Chondrocyte (in vitro differentiated cells): ENCODE measurements around the gene RBM20. TPM values are rescaled to one million over a fixed set of nuclear protein-coding genes. Genes with fewer than 3 reads are reported as not detected.

Experiments
- DNase-seq: peaks from one replicate; pipeline ENCODE4 v3.0.0; 2021; ENCODE audit warnings: mixed read lengths, low spot score
- H3K27ac Mint-ChIP-seq: one replicate; pipeline ENCODE4 v1.8.0; 2021; ENCODE audit warnings: mild to moderate bottlenecking, moderate library complexity, mixed read lengths; ENCODE audit not compliant: unreplicated experiment
- H3K27me3 Mint-ChIP-seq: 2 replicates; pipeline ENCODE4 v1.8.0; 2021; ENCODE audit warnings: low read depth, mixed read lengths
- H3K36me3 Mint-ChIP-seq: 2 replicates; pipeline ENCODE4 v1.8.0; 2021; ENCODE audit warnings: low read depth, mixed read lengths
- H3K4me1 Mint-ChIP-seq: 2 replicates; pipeline ENCODE4 v1.8.0; 2021; ENCODE audit warnings: low read depth, mild to moderate bottlenecking, mixed read lengths
- H3K4me3 Mint-ChIP-seq: one replicate; pipeline ENCODE4 v1.8.0; 2021; ENCODE audit warnings: mild to moderate bottlenecking, moderate library complexity, mixed read lengths; ENCODE audit not compliant: unreplicated experiment
- H3K9me3 Mint-ChIP-seq: 2 replicates; pipeline ENCODE4 v1.8.0; 2021; ENCODE audit warnings: low read depth, mixed read lengths
- total RNA-seq: library from RNA; stranded (reverse); gene quantifications from 3 replicates; pipeline ENCODE4 v1.2.1, GENCODE V29; 2021
- TF ChIP-seq, protein P1 (sequence below): fragments of 200-600 bp; sonication (generic); IDR thresholded peaks from 2 replicates; pipeline ENCODE4 v1.5.0; 2021; ENCODE audit warnings: antibody characterized with exemption, mild to moderate bottlenecking, moderate library complexity

Gene RBM20
- total RNA-seq, 1 donor from 2014 or later, result 3.6 TPM

GRCh38 chr10:110859973-110860376 is 215.8 kb downstream of the RBM20 start:
- H3K4me3 Mint-ChIP-seq, result no peak overlapping the region
- no peak for DNase-seq

GRCh38 chr10:110860576-110861241 is 216.6 kb downstream of the RBM20 start:
- TF ChIP-seq, protein P1, sequence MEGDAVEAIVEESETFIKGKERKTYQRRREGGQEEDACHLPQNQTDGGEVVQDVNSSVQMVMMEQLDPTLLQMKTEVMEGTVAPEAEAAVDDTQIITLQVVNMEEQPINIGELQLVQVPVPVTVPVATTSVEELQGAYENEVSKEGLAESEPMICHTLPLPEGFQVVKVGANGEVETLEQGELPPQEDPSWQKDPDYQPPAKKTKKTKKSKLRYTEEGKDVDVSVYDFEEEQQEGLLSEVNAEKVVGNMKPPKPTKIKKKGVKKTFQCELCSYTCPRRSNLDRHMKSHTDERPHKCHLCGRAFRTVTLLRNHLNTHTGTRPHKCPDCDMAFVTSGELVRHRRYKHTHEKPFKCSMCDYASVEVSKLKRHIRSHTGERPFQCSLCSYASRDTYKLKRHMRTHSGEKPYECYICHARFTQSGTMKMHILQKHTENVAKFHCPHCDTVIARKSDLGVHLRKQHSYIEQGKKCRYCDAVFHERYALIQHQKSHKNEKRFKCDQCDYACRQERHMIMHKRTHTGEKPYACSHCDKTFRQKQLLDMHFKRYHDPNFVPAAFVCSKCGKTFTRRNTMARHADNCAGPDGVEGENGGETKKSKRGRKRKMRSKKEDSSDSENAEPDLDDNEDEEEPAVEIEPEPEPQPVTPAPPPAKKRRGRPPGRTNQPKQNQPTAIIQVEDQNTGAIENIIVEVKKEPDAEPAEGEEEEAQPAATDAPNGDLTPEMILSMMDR, result no peak
- Mint-ChIP-seq H3K27ac (no peak overlapping the region), H3K36me3 (no peaks in the 10 kb centered on the region), H3K4me3 (no peak overlapping the region), H3K27me3 (no peaks in the 10 kb centered on the region), H3K9me3 (no peaks in the 10 kb centered on the region), H3K4me1 (peaks cover 35% of the 10 kb centered on the region)
- no peak for DNase-seq

More at GRCh38 chr10:110859973-110860376, 215.8 kb downstream of the RBM20 start:
- H3K27ac Mint-ChIP-seq, result peak overlapping the region; percentile 39
- H3K9me3 Mint-ChIP-seq, result no peaks in the 10 kb centered on the region
- H3K4me1 Mint-ChIP-seq, result peaks cover 28% of the 10 kb centered on the region
- no peaks in the 10 kb centered on the region for H3K36me3 Mint-ChIP-seq
- TF ChIP-seq, protein P1, result no peak
- no peaks in the 10 kb centered on the region for H3K27me3 Mint-ChIP-seq

DNA sequence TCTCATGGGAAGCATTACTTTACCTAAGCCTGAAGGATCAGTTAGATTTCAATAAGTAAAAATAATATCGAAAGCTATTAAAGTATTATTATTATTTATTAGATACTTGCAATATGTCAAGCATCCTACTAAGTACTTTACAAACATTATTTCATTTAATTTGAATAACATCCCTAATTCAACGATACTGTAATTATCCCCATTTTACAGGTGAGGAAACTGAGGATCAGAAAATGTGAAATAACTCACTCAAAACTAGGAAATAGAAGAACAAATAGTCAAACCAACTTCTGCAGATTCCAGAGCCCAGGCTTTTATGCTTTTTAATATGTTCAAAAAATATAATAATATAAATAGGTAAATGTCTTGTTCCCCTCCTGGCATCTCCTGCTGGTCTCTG is 217.3 kb downstream of the RBM20 start:
- peaks cover 43% of the 10 kb centered on the region for H3K4me1 Mint-ChIP-seq
- no peak overlapping the region for H3K27ac Mint-ChIP-seq
- no peaks in the 10 kb centered on the region for H3K9me3 Mint-ChIP-seq
- no peaks in the 10 kb centered on the region for H3K27me3 Mint-ChIP-seq
- no peaks in the 10 kb centered on the region for H3K36me3 Mint-ChIP-seq
- no peak for DNase-seq
- TF ChIP-seq, protein P1, result no peak
- H3K4me3 Mint-ChIP-seq, result no peak overlapping the region

DNA sequence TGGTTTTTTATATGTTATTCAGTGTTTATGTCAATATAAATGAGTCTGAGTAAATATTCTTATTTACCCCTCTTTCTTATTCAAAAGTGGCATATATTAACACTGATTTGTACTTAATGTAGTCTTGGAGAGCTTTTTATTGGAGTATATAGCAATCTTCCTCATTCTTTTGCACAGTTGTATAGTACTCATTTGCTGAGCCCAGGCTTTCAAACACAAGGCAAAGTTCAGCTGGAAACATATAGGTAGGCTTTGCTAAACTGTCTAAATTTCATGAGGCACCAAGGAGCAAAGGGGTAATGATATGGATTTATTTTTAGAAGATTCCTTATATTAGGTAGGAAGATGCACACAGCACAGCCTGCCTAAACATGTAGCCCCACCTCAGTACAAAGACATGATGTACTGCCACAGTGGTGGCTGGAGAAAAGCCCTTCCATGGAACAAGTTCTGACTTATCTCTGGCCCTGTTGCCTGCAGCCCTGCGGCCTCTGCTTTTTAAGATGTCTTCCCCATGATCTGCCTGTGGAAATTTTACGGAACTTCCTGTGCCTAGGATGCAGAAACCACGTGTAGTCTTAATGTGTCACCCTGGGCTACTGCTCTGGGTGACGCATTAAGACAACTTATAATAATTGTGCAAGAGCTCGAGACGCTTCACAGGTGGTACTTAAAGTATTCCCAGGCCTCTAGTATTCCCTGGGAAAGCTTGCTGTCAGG is 218.0 kb downstream of the RBM20 start:
- no peak for DNase-seq
- TF ChIP-seq, protein P1, result no peak
- Mint-ChIP-seq H3K36me3 (no peaks in the 10 kb centered on the region), H3K9me3 (no peaks in the 10 kb centered on the region), H3K4me3 (no peak overlapping the region), H3K4me1 (peaks cover 46% of the 10 kb centered on the region), H3K27ac (no peak overlapping the region), H3K27me3 (no peaks in the 10 kb centered on the region)

GRCh38 chr10:110862961-110863360 is 218.8 kb downstream of the RBM20 start:
- no peak for DNase-seq
- no peaks in the 10 kb centered on the region for H3K27me3 Mint-ChIP-seq
- no peaks in the 10 kb centered on the region for H3K36me3 Mint-ChIP-seq
- no peak overlapping the region for H3K27ac Mint-ChIP-seq
- TF ChIP-seq, protein P1, result no peak
- H3K4me1 Mint-ChIP-seq, result peaks cover 52% of the 10 kb centered on the region
- H3K4me3 Mint-ChIP-seq, result no peak overlapping the region
- H3K9me3 Mint-ChIP-seq, result no peaks in the 10 kb centered on the region
